K562 (cell line): ENCODE results near the gene AHNAK. TPM values are rescaled to one million over a fixed set of nuclear protein-coding genes. Genes with fewer than 3 reads are reported as not detected.
A peak's percentile ranks its signal among the peaks of the same experiment; 100 is the strongest.

Experiments used
- ATAC-seq: fragments of 200-7000 bp; cut with Tn5 transposase; 3 replicates; pipeline ENCODE4 v1.9.1; 2020; ENCODE audit warnings: moderate library complexity
- BruUV-seq: library from RNA; stranded (reverse); fragments of 400-500 nt; replicated peaks from 2 replicates; lab custom pipeline; 2021; lab: Mats Ljungman, UMichigan
- CTCF ChIA-PET: fragments of 300-600 bp; formaldehyde crosslinking; extraction: SDS; loops from one replicate; lab custom pipeline; 2021; ENCODE audit warnings: low intra/inter-chr PET ratio; lab: Yijun Ruan, JAX
- POLR2A ChIA-PET: fragments of 300-600, 350-650 bp; sonication (Branson Sonifier 250); formaldehyde crosslinking; extraction: SDS; loops from one replicate; lab custom pipeline; 2021; ENCODE audit warnings: antibody characterized with exemption, inconsistent platforms; lab: Yijun Ruan, JAX
- DNase-seq, 4 experiments: peaks; one replicate each; pipeline versions ENCODE4 v3.0.0 to v3.0.0-alpha.2; 2011 to 2018; ENCODE audit warnings: low spot score in 3 of 4, mixed read lengths in 3 of 4; ENCODE audit errors: extremely low read depth in 1 of 4
- FAIRE-seq: peaks from 2 replicates; lab custom pipeline; 2011; peaks lifted over from hg19 to GRCh38; lab: Jason Lieb, UNC
- H2AFZ ChIP-seq: 2 replicates; pipeline ENCODE4 v1.6.0; 2011; ENCODE audit warnings: low read depth, low read length, control low read depth, inconsistent platforms
- H3K27ac ChIP-seq: fragments of 200-600 bp; 3 replicates; pipeline ENCODE4 v1.8.0; 2011; ENCODE audit warnings: low read depth, mild to moderate bottlenecking, control low read depth, inconsistent platforms, low read length, moderate library complexity, mixed read lengths; ENCODE audit errors: extremely low read depth
- H3K27me3 ChIP-seq, 2 experiments: fragments of 300-600 bp in 1 of 2; 2 replicates in 1 of 2; 3 replicates in 1 of 2; pipeline versions ENCODE4 v1.6.0 to v1.8.0; 2011; ENCODE audit warnings: inconsistent platforms in 2 of 2, low read length in 2 of 2, mild to moderate bottlenecking in 1 of 2, mixed read lengths in 1 of 2, moderate library complexity in 1 of 2; ENCODE audit not compliant: control insufficient read depth in 2 of 2, insufficient read depth in 2 of 2
- H3K36me3 ChIP-seq: fragments of 300-600 bp; 3 replicates; pipeline ENCODE4 v1.8.0; 2011; ENCODE audit warnings: mild to moderate bottlenecking, low read length, inconsistent platforms; ENCODE audit not compliant: control insufficient read depth, insufficient read depth
- H3K4me1 ChIP-seq, 2 experiments: fragments of 200-600 bp in 1 of 2; replicated peaks in 1 of 2; 2 replicates in 1 of 2; 3 replicates in 1 of 2; pipeline versions ENCODE4 v1.5.1 to v1.8.0; 2011; ENCODE audit warnings: inconsistent platforms in 2 of 2, low read length in 2 of 2, mild to moderate bottlenecking in 1 of 2, mixed read lengths in 1 of 2, moderate library complexity in 1 of 2; ENCODE audit not compliant: control insufficient read depth in 2 of 2, insufficient read depth in 2 of 2
- H3K4me2 ChIP-seq: 2 replicates; pipeline ENCODE4 v1.6.1; 2011; ENCODE audit warnings: low read length, control low read depth, inconsistent platforms, mixed read lengths; ENCODE audit not compliant: insufficient read depth
- H3K4me3 ChIP-seq: fragments of 200-600 bp; sonication (generic), shearing (Covaris generic); 2 replicates; pipeline ENCODE4 v1.5.1; 2016; ENCODE audit warnings: control low read depth, inconsistent platforms
- H3K79me2 ChIP-seq: fragments of 200-600 bp; 3 replicates; pipeline ENCODE4 v1.8.0; 2011; ENCODE audit warnings: low read length, inconsistent platforms; ENCODE audit not compliant: control insufficient read depth, insufficient read depth
- H3K9ac ChIP-seq, 2 experiments: 2 replicates each; pipeline versions ENCODE4 v1.6.0 to v1.6.1; 2011; ENCODE audit warnings: low read depth in 2 of 2, low read length in 2 of 2, control low read depth in 1 of 2, inconsistent platforms in 1 of 2, mild to moderate bottlenecking in 1 of 2, mixed read lengths in 1 of 2; ENCODE audit not compliant: insufficient read depth in 1 of 2
- H3K9me1 ChIP-seq: one replicate; pipeline ENCODE4 v1.6.0; 2011; ENCODE audit warnings: inconsistent platforms, mild to moderate bottlenecking, low read length, moderate library complexity; ENCODE audit not compliant: control insufficient read depth, insufficient read depth
- H3K9me3 ChIP-seq: replicated peaks from 2 replicates; pipeline ENCODE4 v1.5.1; 2011; ENCODE audit warnings: low read depth, low read length, inconsistent platforms; ENCODE audit not compliant: control insufficient read depth, insufficient read depth
- H4K20me1 ChIP-seq: replicated peaks from 2 replicates; pipeline ENCODE4 v1.6.1; 2011; ENCODE audit warnings: low read length, inconsistent platforms, mixed read lengths; ENCODE audit not compliant: control insufficient read depth, insufficient read depth
- HDAC1 ChIP-seq, 2 experiments: fragments of 450-650 bp; IDR thresholded peaks; 2 replicates each; pipeline ENCODE4 v1.6.1; 2016 to 2017; ENCODE audit warnings: inconsistent platforms in 1 of 2, mild to moderate bottlenecking in 1 of 2, moderate library complexity in 1 of 2
- HDAC3 ChIP-seq: fragments of 450-650 bp; IDR thresholded peaks from 2 replicates; pipeline ENCODE4 v1.6.1; 2018; ENCODE audit warnings: borderline replicate concordance, mild to moderate bottlenecking, moderate library complexity; ENCODE audit not compliant: partially characterized antibody
- LARP7 ChIP-seq: fragments of 450-650 bp; IDR thresholded peaks from 2 replicates; pipeline ENCODE4 v1.6.1; 2016
- ZBTB7A ChIP-seq: IDR thresholded peaks from 2 replicates; pipeline ENCODE4 v1.6.1; 2011; ENCODE audit warnings: low read depth, mild to moderate bottlenecking, low read length, moderate library complexity, borderline replicate concordance; ENCODE audit not compliant: control insufficient read depth
- ZNF512 ChIP-seq: IDR thresholded peaks from 2 replicates; pipeline ENCODE4 v1.6.1; 2016; ENCODE audit warnings: missing genetic modification characterization, missing compliant biosample characterization
- WGBS: fragments of 100-300 bp; shearing (Covaris generic); methylation state at CpG from one replicate; pipeline ENCODE4 v1.1.6; 2016; ENCODE audit warnings: low coverage, mixed read lengths; ENCODE audit not compliant: insufficient coverage; ENCODE audit errors: missing lambda C conversion rate; 5-methylcytosine and 5-hydroxymethylcytosine counted together
- in situ Hi-C: fragments of 300-500 bp; cut with MboI; formaldehyde crosslinking; loops from 4 replicates; pipeline ENCODE4 v1.15.0; 2018; ENCODE audit warnings: inconsistent platforms, mixed read lengths
- intact Hi-C: fragments of 100-400 bp; cut with micrococcal nuclease; formaldehyde crosslinking; loops from 2 replicates; pipeline ENCODE4 v1.14.2; 2022
- polyA plus RNA-seq, 8 experiments: library from polyadenylated mRNA; depleted of rRNA in 4 of 8; stranded (reverse) in 5 of 8; unstranded in 3 of 8; fragments of >200 nt; fragmentation: Nextera tagmentation in 2 of 8; fragmentation: Illumina TruSeq in 1 of 8; extraction: Ambion mirVana in 2 of 8; extraction: Trizol in 1 of 8; gene quantifications; 2 replicates each; pipeline versions ENCODE4 v1.2.1 to v1.2.3, GENCODE V29; 2011 to 2014; ENCODE audit warnings: inconsistent platforms in 1 of 8, missing spikeins in 1 of 8
- total RNA-seq, 7 experiments: library from RNA; depleted of rRNA in 6 of 7; stranded (reverse); fragments of >200 nt in 6 of 7; fragmentation: Illumina TruSeq in 2 of 7; extraction: Trizol in 2 of 7; gene quantifications; 2 replicates each; pipeline versions ENCODE4 v1.2.1 to v1.2.3, GENCODE V29; 2011 to 2021; ENCODE audit warnings: low replicate concordance in 1 of 7
- TF ChIP-seq, protein P1 (sequence below), 2 experiments: fragments of 450-650 bp; IDR thresholded peaks; 2 replicates each; pipeline ENCODE4 v1.6.1; 2016

The AHNAK gene
- total and polyA plus RNA-seq, 9 of the 15 experiments (the other 6 are each of a cell fraction or from before 2014, with no cell fraction given), result 1.5 to 89.7 (median 45.0) TPM

- in situ Hi-C loops (no loop called here), intact Hi-C loops (no loop called here)
- no peak overlapping the region for H3K4me3 ChIP-seq
- no peaks in the 10 kb centered on the region for H4K20me1 ChIP-seq
- no peak overlapping the region for H3K27ac ChIP-seq
- no peak overlapping the region for H2AFZ ChIP-seq
- no peak overlapping the region for H3K4me2 ChIP-seq
- no TSS peak for BruUV-seq
- H3K4me1 ChIP-seq, result peaks cover 25 to 40% of the 10 kb centered on the region in 2 experiments; a peak in 4 of 5 replicates
- no peaks in the 10 kb centered on the region for H3K79me2 ChIP-seq
- H3K36me3 ChIP-seq, result no peaks in the 10 kb centered on the region
- ChIA-PET CTCF (no interaction called here), POLR2A (interaction anchor here (0.6 to 1.2 kb wide), 2 partner anchors 17 to 287 kb away, joined by 3 read pairs; no protein-coding TSS in a partner anchor)
- H3K9ac ChIP-seq, result no peak overlapping the region
- no peaks in the 10 kb centered on the region for H3K27me3 ChIP-seq
- FAIRE-seq (no peak), ATAC-seq (no peak), DNase-seq (no peak)
- H3K9me3 ChIP-seq, result no peaks in the 10 kb centered on the region
- 81% methylated on average over 2 of the region's 6 CpGs for WGBS
- H3K9me1 ChIP-seq, result no peaks in the 10 kb centered on the region
- TF ChIP-seq HDAC1 (IDR thresholded peaks at IDR 0.05) (0 out of 4 replicates have a peak, but pooled peaks of 1 of the 2 experiments have one; percentile 20), ZBTB7A (no peak), ZNF512 (tag) (peak; percentile 90), LARP7 (0 out of 2 replicates have a peak, but pooled peaks have one; percentile 48), HDAC3 (no peak)
- TF ChIP-seq, protein P1, sequence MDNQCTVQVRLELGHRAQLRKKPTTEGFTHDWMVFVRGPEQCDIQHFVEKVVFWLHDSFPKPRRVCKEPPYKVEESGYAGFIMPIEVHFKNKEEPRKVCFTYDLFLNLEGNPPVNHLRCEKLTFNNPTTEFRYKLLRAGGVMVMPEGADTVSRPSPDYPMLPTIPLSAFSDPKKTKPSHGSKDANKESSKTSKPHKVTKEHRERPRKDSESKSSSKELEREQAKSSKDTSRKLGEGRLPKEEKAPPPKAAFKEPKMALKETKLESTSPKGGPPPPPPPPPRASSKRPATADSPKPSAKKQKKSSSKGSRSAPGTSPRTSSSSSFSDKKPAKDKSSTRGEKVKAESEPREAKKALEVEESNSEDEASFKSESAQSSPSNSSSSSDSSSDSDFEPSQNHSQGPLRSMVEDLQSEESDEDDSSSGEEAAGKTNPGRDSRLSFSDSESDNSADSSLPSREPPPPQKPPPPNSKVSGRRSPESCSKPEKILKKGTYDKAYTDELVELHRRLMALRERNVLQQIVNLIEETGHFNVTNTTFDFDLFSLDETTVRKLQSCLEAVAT (IDR thresholded peaks at IDR 0.05), result 0 out of 4 replicates have a peak, but pooled peaks of 1 of the 2 experiments have one; percentile 12
Observed at GRCh38 chr11:62496676-62497075, 49.9 kb downstream of the AHNAK start.
